Esophagus squamous epithelium (tissue), 4 donors: ENCODE measurements around the gene ACVR1B.

ENCODE experiments used
- CTCF ChIP-seq, 6 experiments: fragments of 450-650 bp in 4 of 6; fragments of 200-600 bp in 2 of 6; sonication (generic) in 2 of 6; IDR thresholded peaks; one replicate each; pipeline ENCODE4 v1.5.1; 2016 to 2019; ENCODE audit warnings: antibody characterized with exemption in 6 of 6, mild to moderate bottlenecking in 4 of 6, moderate library complexity in 4 of 6
- POLR2A ChIP-seq, 4 donors: fragments of 450-650 bp; IDR thresholded peaks; one replicate each; pipeline ENCODE4 v1.6.1; 2017; ENCODE audit warnings: antibody characterized with exemption in 4 of 4, mild to moderate bottlenecking in 4 of 4, moderate library complexity in 3 of 4

- TF ChIP-seq CTCF (IDR thresholded peaks at IDR 0.05) (no peak), POLR2A (IDR thresholded peaks at IDR 0.05) (no peak)
Observed at GRCh38 chr12:51924551-51925319, 26.8 kb upstream of the ACVR1B start.
